ENCODE measurements around the gene NR6A1.

Gene NR6A1

DNA sequence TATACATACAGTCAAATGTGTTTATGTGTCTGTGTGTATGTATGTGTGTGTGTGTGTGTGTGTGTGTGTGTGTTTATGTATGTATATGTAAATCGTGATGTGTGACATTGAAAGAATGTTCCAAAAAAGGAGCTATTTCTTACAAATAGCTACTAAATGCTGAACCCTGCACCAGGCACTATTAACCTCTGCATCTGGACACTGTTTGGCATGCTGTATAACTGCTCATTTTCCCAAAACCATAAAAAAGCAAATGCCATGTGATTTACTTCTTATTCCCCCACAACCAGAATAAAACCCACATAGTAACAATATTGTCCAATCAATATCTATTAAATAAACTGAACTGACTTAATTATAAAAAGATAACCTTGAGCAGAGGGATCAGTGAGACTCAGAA lies 91.1 kb downstream of the NR6A1 start:
- ChIA-PET CTCF (interaction anchor here (1.9 to 5.9 kb wide), 2 partner anchors 32 to 63 kb away, joined by 6 to 27 read pairs; no protein-coding TSS in a partner anchor), POLR2A (no interaction called here)
- TF ChIP-seq, protein P1, sequence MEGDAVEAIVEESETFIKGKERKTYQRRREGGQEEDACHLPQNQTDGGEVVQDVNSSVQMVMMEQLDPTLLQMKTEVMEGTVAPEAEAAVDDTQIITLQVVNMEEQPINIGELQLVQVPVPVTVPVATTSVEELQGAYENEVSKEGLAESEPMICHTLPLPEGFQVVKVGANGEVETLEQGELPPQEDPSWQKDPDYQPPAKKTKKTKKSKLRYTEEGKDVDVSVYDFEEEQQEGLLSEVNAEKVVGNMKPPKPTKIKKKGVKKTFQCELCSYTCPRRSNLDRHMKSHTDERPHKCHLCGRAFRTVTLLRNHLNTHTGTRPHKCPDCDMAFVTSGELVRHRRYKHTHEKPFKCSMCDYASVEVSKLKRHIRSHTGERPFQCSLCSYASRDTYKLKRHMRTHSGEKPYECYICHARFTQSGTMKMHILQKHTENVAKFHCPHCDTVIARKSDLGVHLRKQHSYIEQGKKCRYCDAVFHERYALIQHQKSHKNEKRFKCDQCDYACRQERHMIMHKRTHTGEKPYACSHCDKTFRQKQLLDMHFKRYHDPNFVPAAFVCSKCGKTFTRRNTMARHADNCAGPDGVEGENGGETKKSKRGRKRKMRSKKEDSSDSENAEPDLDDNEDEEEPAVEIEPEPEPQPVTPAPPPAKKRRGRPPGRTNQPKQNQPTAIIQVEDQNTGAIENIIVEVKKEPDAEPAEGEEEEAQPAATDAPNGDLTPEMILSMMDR (IDR thresholded peaks at IDR 0.05; ENCODE audit: control extremely low read depth, extremely low read depth, low read depth, missing control alignments), result no peak
- no peak for DNase-seq (ENCODE audit: extremely low spot score)

DNA sequence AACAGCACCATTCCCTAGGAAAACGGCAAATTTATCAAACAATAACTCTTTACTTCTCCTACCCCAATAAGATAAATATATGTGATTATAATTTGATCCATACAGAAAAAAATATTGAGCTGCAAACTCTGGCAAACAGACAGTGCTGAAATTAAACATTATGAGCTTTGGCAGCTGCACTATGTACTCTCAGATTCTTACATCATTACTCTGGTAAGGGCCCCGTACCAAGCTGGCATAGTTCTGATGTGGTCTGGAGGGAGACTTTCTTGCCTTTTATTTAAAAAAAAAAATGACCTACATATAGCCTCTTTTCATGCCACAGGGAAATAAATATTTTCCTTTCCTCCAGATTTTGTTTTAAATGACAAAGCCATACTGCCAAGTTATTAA lies 95.0 kb downstream of the NR6A1 start:
- ChIA-PET CTCF (interaction anchor here (0.8 to 1.6 kb wide), 7 partner anchors 10 to 59 kb away, joined by 3 to 8 read pairs (median 4); no protein-coding TSS in a partner anchor), POLR2A (no interaction called here)
- TF ChIP-seq, protein P1 (IDR thresholded peaks at IDR 0.05; ENCODE audit: control extremely low read depth, extremely low read depth, low read depth, missing control alignments), result no peak
- no peak for DNase-seq (ENCODE audit: extremely low spot score)

DNA sequence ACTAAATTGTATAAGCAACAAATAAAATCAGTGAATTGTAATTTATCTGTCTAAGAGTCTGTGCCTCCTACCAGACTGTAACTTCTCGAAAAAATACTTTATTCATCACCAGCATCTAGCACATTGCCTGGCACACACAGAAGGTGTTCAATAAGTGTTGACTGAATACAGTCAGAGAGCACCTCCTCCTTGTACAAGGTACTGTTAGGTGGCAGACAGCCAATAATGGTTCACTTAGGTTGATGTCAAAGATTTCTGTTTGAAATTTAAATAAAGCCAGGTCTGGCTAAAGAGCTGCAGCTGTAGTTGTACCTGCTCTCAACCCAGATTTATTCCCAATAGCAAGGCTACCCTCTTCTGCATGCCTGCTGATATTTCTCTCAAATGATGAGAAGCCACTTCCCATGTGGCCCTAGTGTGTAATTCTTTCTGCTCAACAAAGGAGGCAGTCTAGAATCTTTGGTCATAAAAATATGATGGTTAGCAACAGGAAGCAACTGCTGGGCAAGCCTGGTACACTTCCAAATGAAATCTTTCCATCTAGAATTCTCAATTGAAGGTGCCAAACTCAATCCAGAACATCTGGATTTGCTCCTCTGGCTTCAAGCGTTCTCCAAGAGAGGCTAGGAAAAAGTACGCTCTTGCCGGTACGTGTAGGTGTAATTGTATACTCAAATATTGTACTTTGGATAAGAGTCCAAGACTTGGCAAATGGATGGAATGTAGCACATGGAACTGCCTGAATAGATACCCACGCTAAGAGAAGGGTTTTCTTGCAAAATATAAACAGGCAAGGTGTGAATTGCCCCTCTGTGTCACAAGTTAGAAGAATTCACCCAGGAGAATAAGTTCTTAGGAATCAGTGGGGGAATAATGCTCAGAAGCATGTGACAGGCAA lies 95.6 kb downstream of the NR6A1 start:
- ChIA-PET POLR2A (no interaction called here), CTCF (interaction anchor here (0.8 to 2.7 kb wide), 7 partner anchors 8 to 58 kb away, joined by 3 to 13 read pairs (median 4); no protein-coding TSS in a partner anchor)
- DNase-seq (ENCODE audit: extremely low spot score), result no peak
- TF ChIP-seq, protein P1 (IDR thresholded peaks at IDR 0.05; ENCODE audit: control extremely low read depth, extremely low read depth, low read depth, missing control alignments), result no peak

DNA sequence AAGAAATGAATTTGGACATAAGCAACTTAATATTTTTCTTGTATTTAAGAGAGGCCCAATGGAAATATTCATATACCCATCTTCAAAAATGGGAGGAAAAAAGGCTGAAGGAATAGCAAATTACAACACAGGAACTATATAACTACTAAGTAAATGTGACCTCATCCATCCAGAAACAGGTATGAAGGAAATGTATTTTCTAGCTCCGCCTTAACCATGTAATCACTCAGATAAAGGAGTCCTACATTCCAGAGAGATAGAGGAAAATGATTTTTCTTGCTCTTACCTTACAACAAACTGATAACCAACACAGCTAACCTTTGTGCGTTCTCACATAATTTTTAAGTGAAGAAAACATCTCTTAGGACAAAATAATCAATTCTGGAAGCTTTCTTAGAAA lies 96.5 kb downstream of the NR6A1 start:
- TF ChIP-seq, protein P1 (IDR thresholded peaks at IDR 0.05; ENCODE audit: control extremely low read depth, extremely low read depth, low read depth, missing control alignments), result no peak
- POLR2A ChIA-PET, result no interaction called here
- CTCF ChIA-PET, result interaction anchor here (1.5 to 2.7 kb wide), 4 partner anchors 9 to 58 kb away, joined by 4 to 13 read pairs (median 8); no protein-coding TSS in a partner anchor
- DNase-seq (ENCODE audit: extremely low spot score), result no peak

DNA sequence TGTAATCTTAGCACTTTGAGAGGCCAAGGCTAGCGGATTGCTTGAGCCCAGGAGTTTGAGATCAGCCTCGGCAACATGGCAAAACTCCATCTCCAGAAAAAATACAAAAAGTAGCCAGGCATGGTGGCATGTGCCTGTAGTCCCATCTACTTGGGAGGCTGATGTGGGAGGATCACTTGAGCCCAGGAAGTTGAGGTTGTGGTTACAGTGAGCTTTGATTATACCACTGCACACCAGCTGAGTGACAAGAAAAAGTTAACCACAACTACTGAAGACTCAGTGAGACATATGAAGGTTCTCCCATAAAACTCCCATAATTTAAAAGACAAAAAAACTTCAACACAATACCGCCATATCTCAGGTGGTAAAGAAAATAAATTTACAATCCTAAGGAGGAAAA lies 98.0 kb downstream of the NR6A1 start:
- ChIA-PET POLR2A (no interaction called here), CTCF (interaction anchor here (1.7 to 2.7 kb wide), 4 partner anchors 9 to 56 kb away, joined by 4 to 13 read pairs (median 8); no protein-coding TSS in a partner anchor)
- TF ChIP-seq, protein P1 (IDR thresholded peaks at IDR 0.05; ENCODE audit: control extremely low read depth, extremely low read depth, low read depth, missing control alignments), result no peak
- DNase-seq (ENCODE audit: extremely low spot score), result no peak

DNA sequence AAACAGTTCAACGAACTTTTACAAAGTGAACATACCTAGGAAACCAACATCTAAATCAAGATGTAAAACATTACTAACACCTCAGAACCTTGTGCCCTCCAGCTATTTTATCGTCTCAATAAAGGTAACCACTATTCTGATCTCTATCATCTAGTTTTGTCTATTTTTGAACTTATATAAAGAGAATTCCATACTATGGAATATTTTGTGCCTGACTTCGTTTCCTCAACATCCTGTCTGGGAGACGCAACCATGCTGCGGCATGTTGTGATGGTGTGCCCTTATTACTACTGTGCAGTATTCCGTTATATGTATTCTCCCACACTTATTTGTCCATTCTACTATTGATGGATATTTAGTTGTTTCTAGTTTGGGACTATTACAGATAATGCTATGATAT lies 99.2 kb downstream of the NR6A1 start:
- CTCF ChIA-PET, result no interaction called here
- POLR2A ChIA-PET, result no interaction called here

More for the DNA sequence above, 99.2 kb downstream of the NR6A1 start:
- TF ChIP-seq, protein P1 (IDR thresholded peaks at IDR 0.05; ENCODE audit: control extremely low read depth, extremely low read depth, low read depth, missing control alignments), result no peak
- DNase-seq (ENCODE audit: extremely low spot score), result no peak
